A549 treated with dexamethasone at 1 μM for 4 hours (cell line): ENCODE results near the gene CDC14C. TPM values are rescaled to one million over a fixed set of nuclear protein-coding genes. Genes with fewer than 3 reads are reported as not detected.

Experiments
- total RNA-seq: library from RNA; stranded (reverse); fragments of 200-300 nt; extraction: Qiagen RNA extraction; gene quantifications from 5 replicates; pipeline ENCODE4 v1.2.3, GENCODE V29; 2022

The CDC14C gene
- total RNA-seq = not detected in 5 replicates

GRCh38 chr7:48924433-48924832 lies at the start of gene CDC14C:
TSS of gene CDC14C (plus strand) at chr7:48924547. CDS start at chr7:48924673, 126 bp downstream.

